ENCODE data around the gene RPL32. TPM values are rescaled to one million over a fixed set of nuclear protein-coding genes. Genes with fewer than 3 reads are reported as not detected.

RPL32 gene
- total and polyA plus RNA-seq, 2 donors (not counting 3 experiments of a cell fraction or from before 2014, with no cell fraction given): 1,075 to 1,588 TPM

GRCh38 chr3:12809001-12809400 is 32.4 kb downstream of the RPL32 start:
- FAIRE-seq (no peak), DNase-seq (ENCODE audit: low read depth, low spot score) (no peak)
- no peaks in the 10 kb centered on the region for H3K9me1 ChIP-seq (replicated peaks; ENCODE audit: control insufficient read depth, extremely low read depth, insufficient read depth, low read length)
- H3K4me2 ChIP-seq (ENCODE audit: insufficient read depth, low read length): no peak overlapping the region
- POLR2A ChIA-PET: interaction anchor here (0.6 kb wide), 1 partner anchor 17 kb away, joined by 4 read pairs; no protein-coding TSS in a partner anchor
- H3K4me1 ChIP-seq (ENCODE audit: control insufficient read depth, extremely low read depth, insufficient read depth, low read length): peaks cover 8% of the 10 kb centered on the region
- H3K4me3 ChIP-seq (replicated peaks in 1 of 3; ENCODE audit: insufficient read depth in 1 of 3, low read depth in 1 of 3, low read length in 3 of 3): no peak overlapping the region
- no peak overlapping the region for H2AFZ ChIP-seq (ENCODE audit: low read depth, low read length)
- H3K79me2 ChIP-seq (ENCODE audit: control insufficient read depth, insufficient read depth, low read length): no peaks in the 10 kb centered on the region
- no peak overlapping the region for H3K9ac ChIP-seq (replicated peaks; ENCODE audit: extremely low read depth, insufficient read depth, low read length)
- TF ChIP-seq, protein P1, sequence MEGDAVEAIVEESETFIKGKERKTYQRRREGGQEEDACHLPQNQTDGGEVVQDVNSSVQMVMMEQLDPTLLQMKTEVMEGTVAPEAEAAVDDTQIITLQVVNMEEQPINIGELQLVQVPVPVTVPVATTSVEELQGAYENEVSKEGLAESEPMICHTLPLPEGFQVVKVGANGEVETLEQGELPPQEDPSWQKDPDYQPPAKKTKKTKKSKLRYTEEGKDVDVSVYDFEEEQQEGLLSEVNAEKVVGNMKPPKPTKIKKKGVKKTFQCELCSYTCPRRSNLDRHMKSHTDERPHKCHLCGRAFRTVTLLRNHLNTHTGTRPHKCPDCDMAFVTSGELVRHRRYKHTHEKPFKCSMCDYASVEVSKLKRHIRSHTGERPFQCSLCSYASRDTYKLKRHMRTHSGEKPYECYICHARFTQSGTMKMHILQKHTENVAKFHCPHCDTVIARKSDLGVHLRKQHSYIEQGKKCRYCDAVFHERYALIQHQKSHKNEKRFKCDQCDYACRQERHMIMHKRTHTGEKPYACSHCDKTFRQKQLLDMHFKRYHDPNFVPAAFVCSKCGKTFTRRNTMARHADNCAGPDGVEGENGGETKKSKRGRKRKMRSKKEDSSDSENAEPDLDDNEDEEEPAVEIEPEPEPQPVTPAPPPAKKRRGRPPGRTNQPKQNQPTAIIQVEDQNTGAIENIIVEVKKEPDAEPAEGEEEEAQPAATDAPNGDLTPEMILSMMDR (IDR thresholded peaks at IDR 0.05; ENCODE audit: extremely low read depth in 1 of 2, insufficient read depth in 1 of 2, low read depth in 1 of 2, low read length in 2 of 2): no peak
- no peak for TF ChIP-seq MYC (IDR thresholded peaks at IDR 0.05; ENCODE audit: low read depth, low read length)
- TF ChIP-seq POLR2AphosphoS5 (IDR thresholded peaks at IDR 0.05; ENCODE audit: insufficient read depth, low read depth, low read length): no peak
- TF ChIP-seq POLR2A (IDR thresholded peaks at IDR 0.05; ENCODE audit: low read depth, low read length): no peak
- no peak for TF ChIP-seq EZH2 (IDR thresholded peaks at IDR 0.05; ENCODE audit: borderline replicate concordance, low read depth, low read length, severe bottlenecking)
- TF ChIP-seq FOS (IDR thresholded peaks at IDR 0.05; ENCODE audit: borderline replicate concordance, insufficient read depth, low read length): no peak
- TF ChIP-seq GATA2 (IDR thresholded peaks at IDR 0.05; ENCODE audit: insufficient read depth, insufficient read length, low read depth, low read length): no peak
- TF ChIP-seq MAX (IDR thresholded peaks at IDR 0.05; ENCODE audit: insufficient read depth, insufficient read length): no peak
- TF ChIP-seq JUN (IDR thresholded peaks at IDR 0.05; ENCODE audit: borderline replicate concordance, insufficient read depth, insufficient read length, low read depth): no peak
- dilution Hi-C loops (cut with MboI; ENCODE audit: extremely low pct_ligation_motif_present, low sequenced_read_pairs) (no loop called here), intact Hi-C loops (cut with micrococcal nuclease) (no loop called here)
- no peaks in the 10 kb centered on the region for H3K36me3 ChIP-seq (ENCODE audit: control insufficient read depth in 2 of 2, extremely low read depth in 1 of 2, insufficient read depth in 2 of 2, low read length in 2 of 2)
- no peaks in the 10 kb centered on the region for H4K20me1 ChIP-seq (replicated peaks; ENCODE audit: control insufficient read depth, extremely low read depth, insufficient read depth, low read length)
- no TSS peak for BruUV-seq (replicated peaks)
- CTCF ChIA-PET: interaction anchor here (1.8 to 3.0 kb wide), 5 partner anchors 9 to 69 kb away, joined by 4 to 30 read pairs (median 13); partner anchors contain the start of gene RPL32
- no peaks in the 10 kb centered on the region for H3K27me3 ChIP-seq (ENCODE audit: control insufficient read depth in 2 of 2, insufficient read depth in 2 of 2, low read length in 2 of 2)
- H3K9me3 ChIP-seq (replicated peaks; ENCODE audit: control insufficient read depth, insufficient read depth, low read length): no peaks in the 10 kb centered on the region
- H3K27ac ChIP-seq (ENCODE audit: insufficient read depth, low read depth, low read length): no peak overlapping the region

Data from endothelial cell of umbilical vein (primary cell).